Measurements from ENCODE around the gene TBC1D2. TPM values are rescaled to one million over a fixed set of nuclear protein-coding genes. Genes with fewer than 3 reads are reported as not detected.

TBC1D2 gene
- total and polyA plus RNA-seq, 2 of the 13 experiments (the other 11 are each of a cell fraction or from before 2014, with no cell fraction given): 2.0 to 2.8 TPM

- TF ChIP-seq ZFP91 (CRISPR knock-in tag; IDR thresholded peaks at IDR 0.05; ENCODE audit: borderline replicate concordance) (0 out of 2 replicates have a peak, but pooled peaks have one; percentile 25), ZNF567 (CRISPR knock-in tag; IDR thresholded peaks at IDR 0.05; ENCODE audit: borderline replicate concordance) (no peak), MYNN (CRISPR knock-in tag; IDR thresholded peaks at IDR 0.05; ENCODE audit: low read depth) (no peak)
These were observed 26.9 kb downstream of the TBC1D2 start (continued) for GRCh38 chr9:98228392-98229089.

- Histone ChIP-seq H4K20me1 (ENCODE audit: insufficient read depth, low read length) (no peaks in the 10 kb centered on the region), H3K4me1 (ENCODE audit: insufficient read depth, low read length) (peaks cover 82% of the 10 kb centered on the region), H3K9me3 (ENCODE audit: low read length) (no peaks in the 10 kb centered on the region), H3K4me2 (ENCODE audit: low read depth, low read length) (peak overlapping the region; percentile 76), H3K36me3 (replicated peaks in 1 of 2; ENCODE audit: control insufficient read depth in 1 of 2, insufficient read depth in 2 of 2, low read length in 2 of 2) (no peaks in the 10 kb centered on the region; a peak in 1 of 5 replicates), H2AFZ (ENCODE audit: low read length) (no peak overlapping the region), H3K9ac (ENCODE audit: insufficient read depth, low read depth, low read length) (peak overlapping the region; percentile 68), H3K79me2 (ENCODE audit: insufficient read depth, low read length) (no peaks in the 10 kb centered on the region), H3K27ac (ENCODE audit: extremely low read length, insufficient read depth, low read length) (peak overlapping the region; percentile 92), H3K4me3 (replicated peaks in 1 of 3; ENCODE audit: insufficient read depth in 1 of 3, low read depth in 2 of 3, low read length in 3 of 3) (peak overlapping the region; percentile 9 to 42 (median 41); a peak in 5 of 6 replicates), H3K27me3 (ENCODE audit: control insufficient read depth in 1 of 2, insufficient read depth in 2 of 2, low read length in 2 of 2) (no peaks in the 10 kb centered on the region)
- in situ Hi-C loops (cut with HindIII; ENCODE audit: extremely low pct_ligation_motif_present, low pct_unique_long_range_greater_than_20kb) (no loop called here), intact Hi-C loops (cut with micrococcal nuclease; ENCODE audit: unreplicated experiment) (no loop called here)
- DNase-seq (ENCODE audit: low spot score) (peak; percentile 69), ATAC-seq (peak; percentile 66), FAIRE-seq (no peak)
- POLR2A ChIA-PET: interaction anchor here (0.8 to 5.2 kb wide), 15 partner anchors 9 to 531 kb away, joined by 3 to 71 read pairs (median 6); partner anchors contain the start of genes CORO2A, NANS, TBC1D2 and TRIM14
- CTCF ChIA-PET (ENCODE audit: low intra/inter-chr PET ratio, low total read pairs): no interaction called here
- 5% methylated on average over 6 of the region's 7 CpGs for WGBS (ENCODE audit: low lambda C conversion rate)
- BruUV-seq (replicated peaks): TSS peak; percentile 89
- TF ChIP-seq HNF4A (CRISPR knock-in tag; IDR thresholded peaks at IDR 0.05) (peak; percentile 67), RNF2 (conservative IDR thresholded peaks at IDR 0.05; ENCODE audit: low read depth) (no peak), SOX6 (IDR thresholded peaks at IDR 0.05) (no peak), SOX6 (CRISPR knock-in tag; IDR thresholded peaks at IDR 0.05) (0 out of 2 replicates have a peak, but pooled peaks have one; percentile 6), HNF4G (IDR thresholded peaks at IDR 0.05; ENCODE audit: borderline replicate concordance, low read depth, low read length) (peak; percentile 63; the same call in 1 of the 2 replicates), HNF4G (CRISPR knock-in tag; IDR thresholded peaks at IDR 0.05; ENCODE audit: borderline replicate concordance, low read depth) (no peak), POLR2A (IDR thresholded peaks at IDR 0.05; ENCODE audit: insufficient read depth in 1 of 2, low read depth in 2 of 2, low read length in 2 of 2) (peak in 1 of 2 experiments; percentile 58; a peak in 2 of 4 replicates), SOX5 (CRISPR knock-in tag; IDR thresholded peaks at IDR 0.05; ENCODE audit: borderline replicate concordance) (0 out of 2 replicates have a peak, but pooled peaks have one; percentile 6), REL (CRISPR knock-in tag; conservative IDR thresholded peaks at IDR 0.05) (no peak), ZMYM3 (CRISPR knock-in tag; IDR thresholded peaks at IDR 0.05) (no peak), PTBP1 (IDR thresholded peaks at IDR 0.05; ENCODE audit: low read depth, low read length, poor library complexity, severe bottlenecking) (no peak), TEF (CRISPR knock-in tag; IDR thresholded peaks at IDR 0.05) (peak; percentile 37; the same call in 1 of the 2 replicates), EEA1 (CRISPR knock-in tag; IDR thresholded peaks at IDR 0.05; ENCODE audit: borderline replicate concordance) (no peak), ZNF629 (CRISPR knock-in tag; conservative IDR thresholded peaks at IDR 0.05) (no peak)
- TF ChIP-seq, protein P1, sequence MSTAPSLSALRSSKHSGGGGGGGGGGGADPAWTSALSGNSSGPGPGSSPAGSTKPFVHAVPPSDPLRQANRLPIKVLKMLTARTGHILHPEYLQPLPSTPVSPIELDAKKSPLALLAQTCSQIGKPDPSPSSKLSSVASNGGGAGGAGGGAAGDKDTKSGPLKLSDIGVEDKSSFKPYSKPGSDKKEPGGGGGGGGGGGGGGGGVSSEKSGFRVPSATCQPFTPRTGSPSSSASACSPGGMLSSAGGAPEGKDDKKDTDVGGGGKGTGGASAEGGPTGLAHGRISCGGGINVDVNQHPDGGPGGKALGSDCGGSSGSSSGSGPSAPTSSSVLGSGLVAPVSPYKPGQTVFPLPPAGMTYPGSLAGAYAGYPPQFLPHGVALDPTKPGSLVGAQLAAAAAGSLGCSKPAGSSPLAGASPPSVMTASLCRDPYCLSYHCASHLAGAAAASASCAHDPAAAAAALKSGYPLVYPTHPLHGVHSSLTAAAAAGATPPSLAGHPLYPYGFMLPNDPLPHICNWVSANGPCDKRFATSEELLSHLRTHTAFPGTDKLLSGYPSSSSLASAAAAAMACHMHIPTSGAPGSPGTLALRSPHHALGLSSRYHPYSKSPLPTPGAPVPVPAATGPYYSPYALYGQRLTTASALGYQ (CRISPR knock-in tag; IDR thresholded peaks at IDR 0.05): 0 out of 2 replicates have a peak, but pooled peaks have one; percentile 4
These were observed 27.6 kb downstream of the TBC1D2 start for GRCh38 chr9:98227883-98228282.

Data from HepG2 (cell line).